Activated CD4-positive, alpha-beta T cell treated with anti-CD3 and anti-CD28 coated beads, Interleukin-10, Interleukin-2, amounts not matched to agents 100 ng/mL and 50 ng/mL, durations not matched to agents 16 hours and 8 hours (primary cell): ENCODE data around the gene IL9.

Experiments used
- DNase-seq: peaks from one replicate; pipeline ENCODE4 v3.0.0-alpha.2; 2020

IL9 gene

GRCh38 chr5:135895474-135896006 lies at the start of gene IL9:
TSS of gene IL9 (minus strand) at chr5:135895841. CDS start at chr5:135895816, 25 bp downstream.
- peak; percentile 18 for DNase-seq

- DNase-seq, result peak; percentile 57
These were observed 49.4 kb upstream of the IL9 start for GRCh38 chr5:135944967-135945560.

GRCh38 chr5:135944564-135944963 lies 48.9 kb upstream of the IL9 start:
- no peak for DNase-seq

- DNase-seq, result no peak
These were observed 46.6 kb upstream of the IL9 start for GRCh38 chr5:135942202-135942771.

- no peak for DNase-seq
These were observed 46.1 kb upstream of the IL9 start for GRCh38 chr5:135941711-135942110.

- no peak for DNase-seq
These were observed 41.7 kb upstream of the IL9 start for GRCh38 chr5:135937245-135937911.

GRCh38 chr5:135934939-135935338 lies 39.3 kb upstream of the IL9 start:
- DNase-seq, result no peak

GRCh38 chr5:135930949-135931295 lies 35.3 kb upstream of the IL9 start:
- no peak for DNase-seq

GRCh38 chr5:135930029-135930948 lies 34.6 kb upstream of the IL9 start:
- DNase-seq, result no peak

GRCh38 chr5:135921388-135921787 lies 25.7 kb upstream of the IL9 start:
- no peak for DNase-seq

- no peak for DNase-seq
These were observed 24.6 kb upstream of the IL9 start for GRCh38 chr5:135920199-135920598.

- peak; percentile 56 for DNase-seq
These were observed 21.1 kb upstream of the IL9 start for GRCh38 chr5:135916638-135917263.

GRCh38 chr5:135915466-135916001 lies 19.9 kb upstream of the IL9 start:
- no peak for DNase-seq

- peak; percentile 58 for DNase-seq
These were observed 18.3 kb upstream of the IL9 start for GRCh38 chr5:135913713-135914626.

- no peak for DNase-seq
These were observed 9.5 kb upstream of the IL9 start for GRCh38 chr5:135905144-135905543.

GRCh38 chr5:135901633-135902032 lies 6.0 kb upstream of the IL9 start:
- no peak for DNase-seq

GRCh38 chr5:135900276-135900675 lies 4.6 kb upstream of the IL9 start:
- DNase-seq, result no peak

GRCh38 chr5:135898651-135899050 lies 3.0 kb upstream of the IL9 start:
- DNase-seq, result no peak

GRCh38 chr5:135894789-135895188 lies 852 bp downstream of the IL9 start:
- DNase-seq, result no peak

- no peak for DNase-seq
These were observed 1.4 kb downstream of the IL9 start for GRCh38 chr5:135894276-135894675.

GRCh38 chr5:135891791-135892190 lies 3.9 kb downstream of the IL9 start:
- no peak for DNase-seq
